Measurements from ENCODE around the gene ZNRD2.

- no peak for TF ChIP-seq REST (tag by site-specific recombination; IDR thresholded peaks at IDR 0.05)
- TF ChIP-seq CTCF (tag by site-specific recombination; IDR thresholded peaks at IDR 0.05) = no peak
- TF ChIP-seq SALL2 (tag by site-specific recombination; IDR thresholded peaks at IDR 0.05; ENCODE audit: borderline replicate concordance) = no peak
- TF ChIP-seq PRDM10 (tag by site-specific recombination; IDR thresholded peaks at IDR 0.05) = no peak
- TF ChIP-seq ZBTB6 (tag by site-specific recombination; IDR thresholded peaks at IDR 0.05) = no peak
- TF ChIP-seq PRDM1 (tag by site-specific recombination; IDR thresholded peaks at IDR 0.05) = no peak
- no peak for TF ChIP-seq ZNF843 (tag by site-specific recombination; IDR thresholded peaks at IDR 0.05)
- no peak for TF ChIP-seq ZNF274 (IDR thresholded peaks at IDR 0.05; ENCODE audit: low read length)
- no peak for TF ChIP-seq ZNF274 (tag by site-specific recombination; IDR thresholded peaks at IDR 0.05; ENCODE audit: borderline replicate concordance)
- no peak for TF ChIP-seq ZNF704 (tag by site-specific recombination; IDR thresholded peaks at IDR 0.05)
- no peak for TF ChIP-seq BCL11A (tag by site-specific recombination; IDR thresholded peaks at IDR 0.05; ENCODE audit: low read depth)
- no peak for TF ChIP-seq HOXD13 (CRISPR knock-in tag; IDR thresholded peaks at IDR 0.05; ENCODE audit: borderline replicate concordance)
- TF ChIP-seq SP7 (tag by site-specific recombination; IDR thresholded peaks at IDR 0.05) = no peak
- TF ChIP-seq ZNF449 (tag by site-specific recombination; IDR thresholded peaks at IDR 0.05) = 0 out of 2 replicates have a peak, but pooled peaks have one; percentile 33
These were observed 43.0 kb downstream of the ZNRD2 start for GRCh38 chr11:65613091-65613928.
